VCaP (cell line): ENCODE results near the gene OTUB1.

ENCODE experiments used
- H3K27ac ChIP-seq: fragments of 450-650 bp; 2 replicates; pipeline ENCODE4 v1.5.1; 2017
- CTCF ChIP-seq: fragments of 450-650 bp; conservative IDR thresholded peaks from 2 replicates; pipeline ENCODE4 v1.5.1; 2017; ENCODE audit warnings: mild to moderate bottlenecking, moderate library complexity

The OTUB1 gene

GRCh38 chr11:64029773-64030172 lies 43.5 kb downstream of the OTUB1 start:
- no peak overlapping the region for H3K27ac ChIP-seq
- no peak for TF ChIP-seq CTCF

GRCh38 chr11:64031001-64031400 lies 44.8 kb downstream of the OTUB1 start:
- H3K27ac ChIP-seq, result no peak overlapping the region
- TF ChIP-seq CTCF, result no peak

GRCh38 chr11:64032050-64032449 lies 45.8 kb downstream of the OTUB1 start:
- H3K27ac ChIP-seq, result no peak overlapping the region
- no peak for TF ChIP-seq CTCF

- H3K27ac ChIP-seq, result no peak overlapping the region
- TF ChIP-seq CTCF, result no peak; the same call in 1 of the 2 replicates
These were observed 48.2 kb downstream of the OTUB1 start for GRCh38 chr11:64034411-64034811.

GRCh38 chr11:64035081-64035524 lies 48.9 kb downstream of the OTUB1 start:
- H3K27ac ChIP-seq, result peak overlapping the region; percentile 4; the same call in 1 of the 2 replicates
- TF ChIP-seq CTCF, result no peak

GRCh38 chr11:64035576-64035975 lies 49.3 kb downstream of the OTUB1 start, which contains the start of gene FLRT1:
Gene FLRT1, plus strand, starts transcription at chr11:64035931. Its CDS starts 80,337 bp downstream, at chr11:64116268.
- TF ChIP-seq CTCF, result no peak

GRCh38 chr11:64036087-64037026 lies 50.1 kb downstream of the OTUB1 start:
- peak; percentile 62 for TF ChIP-seq CTCF
- peak overlapping the region; percentile 61; the same call in 1 of the 2 replicates for H3K27ac ChIP-seq

More at GRCh38 chr11:64035576-64035975, 49.3 kb downstream of the OTUB1 start, which contains the start of gene FLRT1:
- H3K27ac ChIP-seq, result peak within 1 kb of the TSS; percentile 61; the same call in 1 of the 2 replicates
